Heart right ventricle (tissue), 16 donors: ENCODE results near the gene THSD7B. TPM values are rescaled to one million over a fixed set of nuclear protein-coding genes. Genes with fewer than 3 reads are reported as not detected.
"Not testable (repeated sequence)": the region's sequence is repeated elsewhere in the genome, so short reads cannot be mapped to it uniquely, and the experiment has no call there.

Experiments used
- ATAC-seq, 8 donors: fragments of 200-7000 bp; cut with Tn5 transposase; one replicate each; pipeline ENCODE4 v1.9.1; 2020; ENCODE audit warnings: mild to moderate bottlenecking in 8 of 8, moderate library complexity in 8 of 8, moderate number of reproducible peaks in 1 of 8
- DNase-seq, 2 donors: peaks; one replicate each; pipeline ENCODE4 v3.0.0-alpha.2; 2020
- H3K27ac ChIP-seq, 10 donors: fragments of 200-600 bp; sonication (generic) in 2 of 10; one replicate each; pipeline versions ENCODE4 v1.5.0 to v1.8.0; 2020 to 2022; ENCODE audit warnings: mild to moderate bottlenecking in 3 of 10
- H3K27me3 ChIP-seq, 7 donors: fragments of 200-600 bp; one replicate each; pipeline ENCODE4 v1.8.0; 2021 to 2022; ENCODE audit warnings: mild to moderate bottlenecking in 2 of 7
- H3K36me3 ChIP-seq, 9 donors: fragments of 200-600 bp; sonication (generic) in 1 of 9; one replicate each; pipeline versions ENCODE4 v1.5.0 to v1.8.0; 2020 to 2022; ENCODE audit warnings: mild to moderate bottlenecking in 2 of 9
- H3K4me1 ChIP-seq, 9 donors: fragments of 200-600 bp; sonication (generic) in 1 of 9; one replicate each; pipeline versions ENCODE4 v1.5.0 to v1.8.0; 2020 to 2022; ENCODE audit warnings: mild to moderate bottlenecking in 4 of 9
- H3K4me3 ChIP-seq, 10 donors: fragments of 200-600 bp; sonication (generic) in 2 of 10; one replicate each; pipeline versions ENCODE4 v1.5.0 to v1.8.0; 2020 to 2022; ENCODE audit warnings: mild to moderate bottlenecking in 7 of 10, moderate library complexity in 2 of 10
- H3K9me3 ChIP-seq, 11 donors: fragments of 200-600 bp in 10 of 11; sonication (generic) in 2 of 11; one replicate each; pipeline versions ENCODE4 v1.5.0 to v1.8.0; 2013 to 2022; ENCODE audit warnings: mild to moderate bottlenecking in 2 of 11, control low read depth in 1 of 11, moderate library complexity in 1 of 11
- CTCF ChIP-seq, 9 donors: fragments of 200-600 bp; sonication (generic) in 2 of 9; IDR thresholded peaks; one replicate each; pipeline versions ENCODE4 v1.5.0 to v1.8.0; 2021 to 2022; ENCODE audit warnings: antibody characterized with exemption in 9 of 9, mild to moderate bottlenecking in 5 of 9, moderate library complexity in 1 of 9
- WGBS, 2 donors: extraction: QIAGEN DNeasy Blood & Tissue Kit; methylation state at CpG; one replicate each; pipeline ENCODE4 v1.1.7; 2013; ENCODE audit warnings: inconsistent platforms in 1 of 2; 5-methylcytosine and 5-hydroxymethylcytosine counted together
- intact Hi-C, 10 donors: fragments of 100-400 bp; cut with DNase I; formaldehyde crosslinking; loops; one replicate each; pipeline versions ENCODE4 v1.11.1 to v1.14.2; 2022
- polyA plus RNA-seq, 2 donors: library from polyadenylated mRNA; stranded (reverse); fragments of 200-250 nt; gene quantifications; one replicate each; pipeline ENCODE4 v1.2.3, GENCODE V29; 2013
- total RNA-seq, 10 donors: library from RNA; stranded (reverse); fragmentation: NEBNext Ultra II Directional in 3 of 10; extraction: Animal tissue kit (Norgen Biotek cat#: 25700) in 3 of 10; gene quantifications; one replicate each; pipeline versions ENCODE4 v1.2.1 to v1.2.4, GENCODE V29; 2021 to 2023
- donor health status: Arrhythmogenic right ventricular cardiomyopathy.
- donor health status: ischemic (EF 13 %, LVEDD 7.1; RV severe dilation, severe dysfunction).
- donor health status: healthy with polysubstance abuse.
- donor health status: DM: no; HTN: yes; CAD: no.
- donor health status: DM: no; HTN: no; CAD: no.
- donor health status: ischemic (EF 25% LVEDD 6.9; RV normal size, moderate dysfunction).
- donor health status: ischemic (EF 25% LVEDD 5.7; RV mildly dilated, moderate dysfunction).
- donor health status: healthy.
- donor health status: DM: yes; HTN: yes; CAD: no.
- donor health status: Ischemic cardiomyopathy.
- donor health status: ischemic (EF 35%, LVEDD 5.7; RV mildly dilated, moderate dysfunction).
- donor health status: nonischemic (EF 11% LVEDD 7.7; RV severe dilation, severe dysfunction).
- donor health status: DM: yes; HTN: yes; CAD: no.
- donor health status: PGD.
- donor health status: ischemic (EF 29% LVEDD 5.4; RV normal size, mild dysfunction).
- donor health status: nonischemic (EF 23%, LVEDD 6.1; RV moderate dilation, normal function).

Gene THSD7B
- total and polyA plus RNA-seq, 12 donors: 0.01 to 0.39 (median 0.18) TPM

DNA sequence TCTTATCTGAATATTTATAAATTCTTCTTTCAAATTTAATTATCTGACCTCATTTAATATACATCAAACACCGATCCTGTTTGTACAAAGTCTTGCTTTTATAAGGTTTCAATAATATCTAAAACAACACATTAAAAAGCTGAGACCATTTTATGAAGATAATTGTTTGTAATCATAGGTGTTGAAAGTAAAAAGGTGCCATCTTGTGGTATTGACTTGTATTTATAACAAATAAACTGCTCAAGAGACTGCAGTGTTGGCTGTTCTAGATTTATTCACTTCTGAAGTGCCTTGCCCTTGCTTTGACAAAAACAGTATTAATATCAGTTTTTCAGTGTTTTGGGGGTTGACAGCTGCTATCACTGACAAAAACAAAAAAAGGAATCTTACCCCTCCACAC, 912.1 kb downstream of the THSD7B start:
- Histone ChIP-seq H3K9me3 (no peaks in the 10 kb centered on the region), H3K4me3 (no peak overlapping the region), H3K27me3 (no peaks in the 10 kb centered on the region), H3K4me1 (no peaks in the 10 kb centered on the region), H3K27ac (no peak overlapping the region), H3K36me3 (no peaks in the 10 kb centered on the region)
- no peak for ATAC-seq
- peak in 2 of 9 donors; percentile 20 to 25 for TF ChIP-seq CTCF (IDR thresholded peaks at IDR 0.05)
- DNase-seq: no peak
- 80 to 86% methylated on average over 1 of the region's 1 CpG for WGBS, 2 donors
- intact Hi-C loops: loop anchor here in 1 of 10 donors (10.0 kb wide), 1 partner anchor 743 kb away; no protein-coding TSS in a partner anchor

- no peak for ATAC-seq
- no peak for TF ChIP-seq CTCF (IDR thresholded peaks at IDR 0.05)
- WGBS, 2 donors: 0 to 47% methylated on average over 1 of the region's 1 CpG
- Histone ChIP-seq H3K36me3 (no peaks in the 10 kb centered on the region), H3K4me3 (no peak overlapping the region), H3K4me1 (no peaks in the 10 kb centered on the region), H3K27ac (no peak overlapping the region), H3K27me3 (no peaks in the 10 kb centered on the region), H3K9me3 (peaks cover 0 to 6% (median 0%) of the 10 kb centered on the region in 11 donors)
- DNase-seq: no peak
- intact Hi-C loops: no loop called here
Measured at GRCh38 chr2:137689549-137689948, 924.2 kb downstream of the THSD7B start.

DNA sequence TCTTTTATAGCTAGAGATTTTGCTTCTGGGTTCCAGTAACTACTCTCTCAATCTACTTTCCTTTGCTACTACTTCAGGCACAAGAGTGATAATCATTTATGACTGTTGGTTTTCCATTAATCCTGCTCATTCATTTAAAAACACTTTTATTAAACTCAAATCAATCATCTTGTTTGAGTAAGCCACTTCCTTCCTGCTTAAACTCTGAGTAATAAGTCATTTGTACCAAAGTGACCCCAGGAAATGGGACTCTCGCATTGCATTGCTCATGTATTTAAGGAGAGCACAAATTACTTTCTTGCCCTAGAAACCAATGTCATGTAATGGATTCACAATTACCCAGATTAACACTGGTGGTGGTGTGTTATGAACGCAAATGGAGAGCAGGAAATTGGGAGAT, 928.2 kb downstream of the THSD7B start:
- Histone ChIP-seq H3K27ac (no peak overlapping the region), H3K4me1 (no peaks in the 10 kb centered on the region), H3K36me3 (no peaks in the 10 kb centered on the region), H3K27me3 (no peaks in the 10 kb centered on the region), H3K9me3 (peaks cover 0 to 6% (median 0%) of the 10 kb centered on the region in 11 donors), H3K4me3 (no peak overlapping the region)
- 27 to 31% methylated on average over 2 of the region's 2 CpGs for WGBS, 2 donors
- intact Hi-C loops: no loop called here
- DNase-seq (no peak), ATAC-seq (no peak)
- TF ChIP-seq CTCF (IDR thresholded peaks at IDR 0.05): no peak

DNA sequence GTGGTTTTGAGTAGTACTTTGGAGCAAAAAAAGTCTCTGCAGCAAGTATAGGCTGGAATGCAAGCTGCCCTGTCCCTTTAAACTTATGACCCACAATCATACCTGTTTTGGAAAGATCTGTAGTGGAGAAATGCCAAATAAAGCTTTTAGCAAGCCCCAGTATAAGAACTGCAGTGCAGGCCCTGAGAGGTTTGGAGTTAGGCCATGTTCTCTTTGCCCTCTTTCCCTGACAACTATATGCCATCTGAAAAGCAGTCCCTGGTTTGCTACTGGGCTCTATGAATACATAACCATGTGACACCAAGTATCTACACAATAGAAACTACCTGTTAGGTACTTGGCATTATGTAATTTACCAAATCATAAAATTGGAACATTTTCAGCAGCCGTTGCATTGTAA, 931.6 kb downstream of the THSD7B start:
- intact Hi-C loops: no loop called here
- 66 to 87% methylated on average over 1 of the region's 1 CpG for WGBS, 2 donors
- Histone ChIP-seq H3K4me1 (no peaks in the 10 kb centered on the region), H3K27ac (no peak overlapping the region), H3K4me3 (no peak overlapping the region), H3K27me3 (no peaks in the 10 kb centered on the region), H3K9me3 (peaks cover 0 to 9% (median 4%) of the 10 kb centered on the region in 11 donors), H3K36me3 (no peaks in the 10 kb centered on the region)
- DNase-seq: no peak
- peak in 6 of 8 donors; percentile 42 to 79 (median 62) for ATAC-seq
- no peak for TF ChIP-seq CTCF (IDR thresholded peaks at IDR 0.05)

DNA sequence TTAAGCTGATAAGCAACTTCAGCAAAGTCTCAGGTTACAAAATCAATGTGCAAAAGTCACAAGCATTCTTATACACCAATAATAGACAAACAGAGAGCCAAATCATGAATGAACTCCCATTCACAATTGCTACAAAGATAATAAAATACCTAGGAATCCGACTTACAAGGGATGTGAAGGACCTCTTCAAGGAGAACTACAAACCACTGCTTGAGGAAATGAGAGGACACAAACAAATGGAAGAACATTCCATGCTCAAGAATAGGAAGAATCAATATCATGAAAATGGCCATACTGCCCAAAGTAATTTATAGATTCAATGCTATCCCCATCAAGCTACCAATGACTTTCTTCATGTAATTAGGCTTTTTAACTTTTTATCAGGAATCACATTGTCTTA, 934.9 kb downstream of the THSD7B start:
- H3K4me3 ChIP-seq, DNase-seq, H3K4me1 ChIP-seq, H3K27me3 ChIP-seq, intact Hi-C loops, H3K27ac ChIP-seq, ATAC-seq, H3K36me3 ChIP-seq: not testable (repeated sequence)
- 54% methylated on average over 1 of the region's 1 CpG for WGBS, 2 donors
- H3K9me3 ChIP-seq: peaks cover 0 to 25% (median 7%) of the 10 kb centered on the region in 11 donors
